ENCODE results near the gene KDM3A. TPM values are rescaled to one million over a fixed set of nuclear protein-coding genes. Genes with fewer than 3 reads are reported as not detected.

The KDM3A gene
- total and polyA plus RNA-seq, 12 donors: 16.7 to 54.6 (median 33.8) TPM

DNA sequence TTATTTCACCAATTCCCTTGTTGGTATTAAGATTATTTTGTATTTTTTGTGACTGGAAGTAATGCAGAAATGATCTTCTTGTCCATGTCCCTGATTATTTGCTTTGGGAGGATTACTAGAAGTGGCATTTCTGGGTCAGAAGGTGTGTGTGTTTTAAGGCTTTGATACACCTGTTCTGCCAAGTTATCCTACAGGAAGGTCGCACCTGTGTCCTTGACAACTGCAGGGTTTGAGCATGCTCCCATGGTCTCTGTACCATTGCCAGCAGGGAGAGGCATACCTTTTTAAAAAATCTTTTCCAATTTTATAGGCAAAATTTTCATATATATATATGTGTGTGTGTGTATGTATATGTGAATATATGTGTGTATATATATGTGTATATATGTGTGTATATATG is 29.7 kb downstream of the KDM3A start:
- Histone ChIP-seq H3K4me3 (no peak overlapping the region), H3K27me3 (no peaks in the 10 kb centered on the region), H3K27ac (no peak overlapping the region), H3K36me3 (replicated peaks in 1 of 2) (peaks cover 0 to 91% of the 10 kb centered on the region in 2 donors), H3K9me3 (replicated peaks in 1 of 3) (no peaks in the 10 kb centered on the region), H3K4me1 (replicated peaks in 1 of 2) (peaks cover 2 to 13% of the 10 kb centered on the region in 2 donors)
- intact Hi-C loops (cut with DNase I): no loop called here
- no peak for TF ChIP-seq POLR2A (IDR thresholded peaks at IDR 0.05)
- TF ChIP-seq, protein P1, sequence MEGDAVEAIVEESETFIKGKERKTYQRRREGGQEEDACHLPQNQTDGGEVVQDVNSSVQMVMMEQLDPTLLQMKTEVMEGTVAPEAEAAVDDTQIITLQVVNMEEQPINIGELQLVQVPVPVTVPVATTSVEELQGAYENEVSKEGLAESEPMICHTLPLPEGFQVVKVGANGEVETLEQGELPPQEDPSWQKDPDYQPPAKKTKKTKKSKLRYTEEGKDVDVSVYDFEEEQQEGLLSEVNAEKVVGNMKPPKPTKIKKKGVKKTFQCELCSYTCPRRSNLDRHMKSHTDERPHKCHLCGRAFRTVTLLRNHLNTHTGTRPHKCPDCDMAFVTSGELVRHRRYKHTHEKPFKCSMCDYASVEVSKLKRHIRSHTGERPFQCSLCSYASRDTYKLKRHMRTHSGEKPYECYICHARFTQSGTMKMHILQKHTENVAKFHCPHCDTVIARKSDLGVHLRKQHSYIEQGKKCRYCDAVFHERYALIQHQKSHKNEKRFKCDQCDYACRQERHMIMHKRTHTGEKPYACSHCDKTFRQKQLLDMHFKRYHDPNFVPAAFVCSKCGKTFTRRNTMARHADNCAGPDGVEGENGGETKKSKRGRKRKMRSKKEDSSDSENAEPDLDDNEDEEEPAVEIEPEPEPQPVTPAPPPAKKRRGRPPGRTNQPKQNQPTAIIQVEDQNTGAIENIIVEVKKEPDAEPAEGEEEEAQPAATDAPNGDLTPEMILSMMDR (IDR thresholded peaks at IDR 0.05): no peak
- no peak for DNase-seq
- WGBS, 4 donors: 47 to 82% (median 62%) methylated on average over 1 of the region's 1 CpG

- TF ChIP-seq POLR2A (IDR thresholded peaks at IDR 0.05): no peak
- TF ChIP-seq, protein P1 (IDR thresholded peaks at IDR 0.05): no peak
- Histone ChIP-seq H3K36me3 (replicated peaks in 1 of 2) (peaks cover 0 to 86% of the 10 kb centered on the region in 2 donors), H3K9me3 (replicated peaks in 1 of 3) (no peaks in the 10 kb centered on the region), H3K4me3 (no peak overlapping the region), H3K27me3 (no peaks in the 10 kb centered on the region), H3K4me1 (replicated peaks in 1 of 2) (peaks cover 10 to 20% of the 10 kb centered on the region in 2 donors), H3K27ac (no peak overlapping the region)
- no peak for DNase-seq
- intact Hi-C loops (cut with DNase I): no loop called here
- WGBS, 4 donors: 93 to 99% (median 97%) methylated on average over 6 of the region's 6 CpGs
Observed at GRCh38 chr2:86471637-86472036, 30.5 kb downstream of the KDM3A start.

DNA sequence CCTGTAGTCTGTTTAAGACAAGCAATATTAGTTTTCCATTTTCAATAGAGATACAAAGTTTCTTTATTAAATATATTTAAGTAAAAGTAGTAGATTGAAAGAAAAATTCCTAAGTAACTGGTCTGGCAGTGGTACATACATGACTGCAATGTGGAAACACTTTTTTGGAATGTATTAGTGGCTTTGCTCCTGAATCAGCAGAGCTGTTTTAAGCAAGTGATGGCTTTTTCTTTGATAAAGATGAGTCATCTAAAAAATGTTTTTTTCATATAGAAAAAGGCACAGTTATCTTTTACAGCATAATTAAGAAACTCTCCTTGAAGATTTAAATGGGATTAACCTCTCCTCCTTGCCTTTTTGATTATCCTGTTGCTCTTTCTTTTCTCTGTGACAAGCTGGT is 34.9 kb downstream of the KDM3A start:
- Histone ChIP-seq H3K36me3 (replicated peaks in 1 of 2) (peaks cover 0 to 81% of the 10 kb centered on the region in 2 donors), H3K4me1 (replicated peaks in 1 of 2) (peaks cover 16 to 23% of the 10 kb centered on the region in 2 donors), H3K27me3 (no peaks in the 10 kb centered on the region), H3K4me3 (no peak overlapping the region), H3K27ac (peak overlapping the region in 3 of 5 donors; percentile 26 to 80 (median 55)), H3K9me3 (replicated peaks in 1 of 3) (no peaks in the 10 kb centered on the region)
- TF ChIP-seq POLR2A (IDR thresholded peaks at IDR 0.05): no peak
- TF ChIP-seq, protein P1 (IDR thresholded peaks at IDR 0.05): no peak
- intact Hi-C loops (cut with DNase I): no loop called here
- no peak for DNase-seq

GRCh38 chr2:86476918-86477317 is 35.7 kb downstream of the KDM3A start:
- Histone ChIP-seq H3K9me3 (replicated peaks in 1 of 3) (no peaks in the 10 kb centered on the region), H3K36me3 (replicated peaks in 1 of 2) (peaks cover 0 to 82% of the 10 kb centered on the region in 2 donors), H3K27ac (peak overlapping the region in 3 of 5 donors; percentile 14 to 80 (median 55)), H3K4me1 (replicated peaks in 1 of 2) (peaks cover 16 to 23% of the 10 kb centered on the region in 2 donors), H3K27me3 (no peaks in the 10 kb centered on the region), H3K4me3 (no peak overlapping the region)
- WGBS, 4 donors: 36 to 65% (median 44%) methylated on average over 3 of the region's 3 CpGs
- TF ChIP-seq POLR2A (IDR thresholded peaks at IDR 0.05): no peak
- TF ChIP-seq, protein P1 (IDR thresholded peaks at IDR 0.05): no peak
- DNase-seq: peak; percentile 29 to 57 (median 47)
- intact Hi-C loops (cut with DNase I): no loop called here
